Fibroblast of lung (primary cell): ENCODE data around the gene ZNF792.

Experiments used
- CTCF ChIP-seq, 2 donors: IDR thresholded peaks in 1 of 2; conservative IDR thresholded peaks in 1 of 2; 1 replicate in 1 of 2; 2 replicates in 1 of 2; pipeline ENCODE4 v1.5.1; 2011 to 2012; ENCODE audit warnings: low read length in 2 of 2, control low read depth in 1 of 2, inconsistent platforms in 1 of 2, low read depth in 1 of 2, mild to moderate bottlenecking in 1 of 2
- EZH2 ChIP-seq: IDR thresholded peaks from 2 replicates; pipeline ENCODE4 v1.5.1; 2012; ENCODE audit warnings: low read length, control low read depth, mild to moderate bottlenecking; ENCODE audit errors: missing control alignments

- TF ChIP-seq CTCF (conservative IDR thresholded peaks at IDR 0.05 in 1 of 2, IDR thresholded peaks at IDR 0.05 in 1 of 2; ENCODE audit: low read depth in 1 of 2, low read length in 2 of 2), result no peak
- TF ChIP-seq EZH2, result no peak
These were observed 20.0 kb downstream of the ZNF792 start for GRCh38 chr19:34943861-34944573.
